Urothelium cell line (cell line): ENCODE results near the gene PCBP3.
"Not testable (repeated sequence)": the region's sequence is repeated elsewhere in the genome, so short reads cannot be mapped to it uniquely, and the experiment has no call there.

Experiments used
- DNase-seq: peaks from one replicate; pipeline ENCODE4 v3.0.0; 2011; ENCODE audit warnings: low spot score, mixed read lengths
- FAIRE-seq: peaks from 2 replicates; lab custom pipeline; 2011; peaks lifted over from hg19 to GRCh38; lab: Jason Lieb, UNC

Gene PCBP3

GRCh38 chr21:45949928-45950739, 306.6 kb downstream of the PCBP3 start:
- DNase-seq (no peak), FAIRE-seq (no peak)

GRCh38 chr21:45950740-45951515, 307.4 kb downstream of the PCBP3 start:
- FAIRE-seq (peak; percentile 88), DNase-seq (peak; percentile 73)

GRCh38 chr21:45951676-45952075, 308.2 kb downstream of the PCBP3 start:
- FAIRE-seq = no peak
- no peak for DNase-seq

- not testable (repeated sequence) for DNase-seq, FAIRE-seq
Measured at GRCh38 chr21:45952527-45952926, 309.0 kb downstream of the PCBP3 start.

- no peak for DNase-seq
- FAIRE-seq = no peak
Measured at GRCh38 chr21:45952974-45953373, 309.4 kb downstream of the PCBP3 start.

- FAIRE-seq (no peak), DNase-seq (no peak)
Measured at GRCh38 chr21:45954261-45954660, 310.7 kb downstream of the PCBP3 start.

GRCh38 chr21:45954921-45955320, 311.4 kb downstream of the PCBP3 start:
- DNase-seq (no peak), FAIRE-seq (no peak)

- no peak for FAIRE-seq
- no peak for DNase-seq
Measured at GRCh38 chr21:45957551-45957950, 314.0 kb downstream of the PCBP3 start.

- DNase-seq (no peak), FAIRE-seq (no peak)
Measured at GRCh38 chr21:45957981-45958600, 314.6 kb downstream of the PCBP3 start.

GRCh38 chr21:45959182-45959581, 315.7 kb downstream of the PCBP3 start:
- FAIRE-seq = no peak

GRCh38 chr21:45959779-45960390, 316.4 kb downstream of the PCBP3 start:
- DNase-seq (no peak), FAIRE-seq (no peak)

More at GRCh38 chr21:45959182-45959581, 315.7 kb downstream of the PCBP3 start:
- no peak for DNase-seq

GRCh38 chr21:45961408-45961807, 317.9 kb downstream of the PCBP3 start:
- FAIRE-seq, DNase-seq: not testable (repeated sequence)

GRCh38 chr21:45962531-45963231, 319.2 kb downstream of the PCBP3 start:
- FAIRE-seq (no peak), DNase-seq (no peak)

- no peak for DNase-seq
Measured at GRCh38 chr21:45963232-45963570, 319.7 kb downstream of the PCBP3 start.

GRCh38 chr21:45964649-45965048, 321.1 kb downstream of the PCBP3 start:
- FAIRE-seq (no peak), DNase-seq (no peak)

More at GRCh38 chr21:45963232-45963570, 319.7 kb downstream of the PCBP3 start:
- FAIRE-seq = no peak

GRCh38 chr21:45965084-45965809, 321.7 kb downstream of the PCBP3 start:
- FAIRE-seq = no peak

GRCh38 chr21:45966791-45967394, 323.4 kb downstream of the PCBP3 start:
- no peak for FAIRE-seq
- DNase-seq = no peak

More at GRCh38 chr21:45965084-45965809, 321.7 kb downstream of the PCBP3 start:
- no peak for DNase-seq

- FAIRE-seq = peak; percentile 17
- DNase-seq = no peak
Measured at GRCh38 chr21:45969921-45970673, 326.6 kb downstream of the PCBP3 start.
